HG03571 (cell line): ENCODE results near the gene ROR1.

ENCODE experiments used
- ATAC-seq: cut with Tn5 transposase; IDR thresholded peaks from one replicate; pipeline ENCODE4 v1.9.1; 2021; ENCODE audit not compliant: unreplicated experiment

The ROR1 gene

DNA sequence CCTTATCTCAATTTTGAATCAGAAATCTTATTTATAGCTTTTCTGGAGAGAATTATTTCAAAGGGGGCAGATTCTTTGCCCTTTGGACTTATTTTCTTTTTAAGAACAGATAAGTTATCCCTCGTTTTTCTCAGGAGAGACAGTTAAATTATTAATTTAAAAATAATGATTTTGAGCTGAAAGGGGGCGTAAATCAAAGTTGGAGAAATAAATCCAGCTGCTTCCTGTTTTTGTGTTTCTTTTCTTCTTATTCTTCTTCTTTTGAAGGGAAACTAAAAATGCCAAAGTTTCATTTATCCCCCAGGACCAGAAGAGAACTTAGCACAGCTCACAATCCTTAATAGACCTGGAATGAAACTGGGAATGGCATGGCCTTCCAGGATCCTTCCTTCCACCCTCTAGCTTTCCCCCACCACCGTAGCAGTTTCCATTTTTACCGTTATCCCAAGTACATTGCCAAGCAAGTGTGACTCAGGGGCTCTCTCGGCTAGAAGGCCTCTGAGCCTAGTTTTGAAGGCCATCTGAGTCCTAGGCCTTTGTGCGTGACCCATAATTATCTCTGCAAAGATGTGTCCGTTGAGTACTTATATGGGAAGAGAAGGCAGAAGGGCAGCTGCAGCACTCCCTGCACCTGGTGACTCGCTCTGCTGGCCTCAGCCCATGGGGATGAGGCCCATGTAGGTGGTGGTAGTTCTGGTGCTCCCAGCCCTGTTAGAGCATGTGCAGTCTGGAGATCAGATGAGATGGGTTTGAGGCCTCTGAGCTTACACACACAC lies 181.7 kb downstream of the ROR1 start:
- no peak for ATAC-seq

DNA sequence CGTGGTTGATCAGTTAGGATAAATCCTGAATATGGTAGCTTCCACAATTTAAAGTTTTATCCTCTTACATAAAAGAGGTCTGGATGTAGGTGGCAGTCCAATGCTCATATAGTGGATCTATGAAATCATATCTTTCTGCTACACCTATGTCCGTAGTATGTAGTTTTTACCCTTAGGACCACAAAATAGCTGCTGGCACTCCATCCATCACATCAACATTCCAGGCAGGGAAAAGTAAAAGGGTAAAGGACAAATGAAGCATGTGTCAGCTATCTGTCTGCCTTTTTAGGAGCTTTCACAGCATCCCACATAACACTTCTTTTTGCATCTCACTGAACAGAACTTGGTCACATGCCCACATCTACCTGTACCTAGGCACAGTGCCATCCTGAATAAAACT lies 184.7 kb downstream of the ROR1 start:
- no peak for ATAC-seq

DNA sequence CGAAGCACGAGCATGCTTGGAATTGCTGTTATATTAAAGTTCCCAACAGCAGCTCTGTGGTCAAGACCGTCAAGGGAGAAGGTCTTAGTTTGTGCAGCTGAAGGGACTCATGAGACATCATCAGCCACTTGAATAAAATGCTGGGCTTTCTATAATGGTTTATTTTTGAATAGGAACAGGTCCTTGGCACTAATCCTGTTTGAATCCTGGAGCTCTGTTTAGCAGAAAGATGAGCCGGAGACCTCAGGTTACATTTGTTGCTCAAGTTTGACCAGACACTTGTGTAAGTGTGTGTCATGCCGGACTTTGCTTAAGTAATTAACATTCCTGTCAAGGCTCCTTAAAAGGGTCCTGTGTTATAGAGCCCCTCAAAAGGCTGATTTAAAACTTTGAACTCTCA lies 186.5 kb downstream of the ROR1 start:
- no peak for ATAC-seq

DNA sequence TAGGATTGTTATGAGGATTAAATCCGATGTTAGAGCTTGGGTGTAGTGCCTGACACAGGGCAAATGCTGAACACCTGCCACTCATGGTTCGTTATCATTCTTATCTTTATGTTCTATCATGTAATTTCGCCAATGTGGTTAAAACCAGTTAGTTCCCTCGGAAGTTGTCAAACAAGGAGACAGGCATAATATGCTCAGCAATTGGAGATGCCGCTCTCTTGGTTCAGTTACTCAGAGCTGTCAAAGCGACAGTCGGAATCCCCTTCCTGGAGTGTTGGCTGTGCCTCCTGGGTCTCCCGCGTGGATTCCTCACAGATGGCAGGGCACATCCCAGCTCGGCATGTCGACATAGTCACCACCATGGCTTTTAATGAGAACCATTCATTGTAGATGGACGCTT lies 192.2 kb downstream of the ROR1 start:
- no peak for ATAC-seq

DNA sequence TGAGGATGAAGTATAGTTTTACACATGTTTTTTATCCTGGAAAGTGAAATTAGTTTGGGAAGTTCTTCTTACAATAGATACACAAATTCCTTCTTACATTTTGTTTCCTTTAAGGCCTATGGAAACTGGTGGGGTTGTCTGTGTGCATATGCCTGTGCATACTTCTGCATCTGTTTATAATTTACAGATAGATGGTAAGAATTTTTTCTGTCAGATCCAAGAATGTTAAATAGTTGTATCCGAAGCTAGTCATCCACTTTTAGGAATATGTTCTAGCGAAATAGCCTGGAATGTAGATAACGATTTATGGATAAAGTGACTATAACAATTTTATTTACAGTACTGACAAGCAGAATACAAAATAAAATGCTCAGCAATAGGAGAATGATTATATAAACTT lies 194.1 kb downstream of the ROR1 start:
- no peak for ATAC-seq

DNA sequence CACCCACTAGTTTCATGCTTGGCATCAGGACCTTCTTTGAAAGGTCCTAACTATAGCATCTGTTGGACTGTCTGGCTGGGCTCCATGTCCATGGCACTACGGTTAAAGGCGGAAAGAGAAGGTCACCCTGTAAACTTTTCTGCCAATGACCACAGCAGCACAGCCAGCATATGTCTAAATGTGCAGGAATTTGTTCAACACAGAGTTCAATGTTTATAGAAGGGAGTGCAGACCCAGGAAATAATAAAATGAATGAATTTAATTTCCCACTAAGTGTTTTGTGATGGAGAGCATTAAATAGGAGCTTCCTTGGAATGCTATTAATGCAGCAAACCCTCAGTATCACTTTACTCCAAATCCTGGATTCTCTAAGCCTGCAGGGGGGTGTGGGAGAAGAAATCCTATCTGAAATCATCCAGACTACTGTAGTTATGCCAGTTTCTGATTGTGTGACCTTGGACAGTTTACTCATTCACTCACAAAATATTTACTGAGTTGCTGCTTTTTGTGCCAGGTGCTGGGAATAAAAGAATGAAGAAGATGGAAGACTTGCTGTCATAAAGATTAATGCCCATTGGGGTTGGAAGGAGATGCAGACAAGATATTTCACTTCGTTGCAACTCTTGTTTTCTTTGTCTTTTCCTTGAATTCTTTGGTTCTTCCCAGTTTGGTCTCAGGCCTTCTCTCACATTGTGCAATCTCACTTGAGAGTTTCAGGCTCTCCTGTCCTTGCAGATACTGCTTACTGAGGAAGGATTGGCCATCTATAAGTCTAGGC lies 195.0 kb downstream of the ROR1 start:
- no peak for ATAC-seq

DNA sequence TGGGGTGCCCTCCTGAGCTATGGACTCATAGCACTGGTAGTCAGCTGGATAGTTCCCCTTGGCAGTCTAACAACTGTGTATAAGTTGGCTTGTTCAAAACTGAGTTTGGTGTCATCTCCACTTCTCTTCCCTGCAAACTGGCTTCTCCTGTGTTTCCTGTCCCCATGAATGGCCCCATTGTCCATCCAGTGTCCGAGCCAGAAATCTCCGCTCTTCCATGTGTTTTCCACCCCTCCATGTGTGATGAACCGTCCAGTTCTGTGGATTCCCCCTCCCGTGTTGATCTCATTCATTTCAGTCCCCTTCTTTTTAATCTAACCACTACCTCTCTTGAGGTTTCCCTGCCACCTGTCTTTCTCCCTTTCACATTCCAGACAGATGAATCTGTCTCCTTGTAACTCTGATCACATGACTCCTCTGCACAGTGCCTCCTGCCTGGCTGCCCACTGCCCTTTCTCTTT lies 195.7 kb downstream of the ROR1 start:
- ATAC-seq, result no peak

DNA sequence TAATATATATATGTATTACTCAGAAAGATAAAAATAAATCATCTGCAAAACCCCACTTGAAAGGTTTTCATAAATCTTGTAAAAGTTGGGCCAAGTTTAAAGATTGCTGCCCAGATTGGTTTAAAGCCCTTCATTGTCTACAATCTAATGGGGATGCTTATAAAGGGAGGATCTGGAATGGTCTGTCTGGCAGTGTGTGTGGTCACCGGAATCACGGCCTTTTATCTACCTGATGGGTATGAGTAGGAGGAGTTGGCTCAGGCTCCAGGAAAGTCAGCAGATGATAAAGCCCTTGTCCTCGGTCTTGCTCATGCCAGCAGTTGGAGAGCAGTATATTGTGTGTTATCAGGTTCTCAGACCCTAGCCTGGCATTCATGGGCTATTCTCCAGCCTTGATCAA lies 197.7 kb downstream of the ROR1 start:
- no peak for ATAC-seq

DNA sequence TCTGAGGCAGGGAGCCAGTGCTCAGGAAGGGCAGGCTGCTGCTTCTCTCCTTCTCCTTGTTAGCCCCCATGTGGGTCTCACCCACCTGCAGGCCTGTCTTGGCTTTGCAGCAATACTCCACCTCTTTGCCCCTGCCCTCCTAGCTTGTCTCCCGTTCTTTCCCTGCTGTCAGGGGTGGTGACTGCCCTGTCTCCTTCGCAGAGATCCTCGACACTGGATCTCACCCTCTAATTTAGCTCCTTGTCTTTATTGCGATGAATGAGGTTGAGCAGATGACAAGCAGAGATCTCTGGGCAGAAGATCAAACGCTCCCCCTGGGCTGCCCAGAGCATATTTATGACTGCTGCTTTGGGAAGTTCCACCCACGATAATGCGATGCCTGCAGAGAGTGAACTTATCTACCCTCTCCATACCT lies 199.2 kb downstream of the ROR1 start:
- ATAC-seq, result no peak

DNA sequence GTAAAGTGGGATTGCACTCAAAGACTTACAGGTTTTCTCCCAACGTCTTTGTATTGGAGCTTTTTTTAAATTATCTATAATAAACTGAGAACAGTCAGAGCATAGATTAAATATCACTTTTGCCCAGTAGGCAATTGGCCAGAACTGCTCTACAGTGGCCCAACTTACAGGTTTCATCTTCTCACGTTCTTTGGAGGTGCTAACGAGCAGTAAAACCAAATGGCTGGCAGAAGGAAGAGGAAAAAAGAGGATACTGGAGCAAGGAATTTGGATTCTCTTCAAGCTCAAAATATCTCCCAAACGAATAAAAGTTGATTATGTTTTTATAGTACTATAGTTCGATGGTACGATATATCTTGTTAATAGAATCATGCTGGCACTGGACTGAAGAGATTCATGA lies 201.1 kb downstream of the ROR1 start:
- ATAC-seq, result no peak

DNA sequence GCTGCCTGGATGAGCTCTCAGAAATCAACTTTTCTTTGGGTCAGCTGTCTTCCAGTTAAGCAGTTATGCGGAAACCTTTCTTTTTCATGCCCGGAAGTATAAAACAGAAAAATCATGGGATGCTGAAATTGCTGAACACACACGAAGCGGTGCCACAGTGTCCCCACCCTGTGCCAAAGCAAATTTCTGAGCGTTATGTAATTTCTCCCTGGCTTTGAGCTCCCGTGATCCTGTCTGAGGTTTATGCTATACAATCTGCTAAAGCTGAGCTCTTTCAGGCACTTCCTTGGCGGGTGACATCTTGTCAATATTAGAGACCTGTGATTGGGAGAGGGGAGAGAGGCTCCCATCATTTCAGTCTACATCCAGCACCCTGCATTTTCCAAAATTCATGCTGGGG lies 201.7 kb downstream of the ROR1 start:
- ATAC-seq, result no peak

DNA sequence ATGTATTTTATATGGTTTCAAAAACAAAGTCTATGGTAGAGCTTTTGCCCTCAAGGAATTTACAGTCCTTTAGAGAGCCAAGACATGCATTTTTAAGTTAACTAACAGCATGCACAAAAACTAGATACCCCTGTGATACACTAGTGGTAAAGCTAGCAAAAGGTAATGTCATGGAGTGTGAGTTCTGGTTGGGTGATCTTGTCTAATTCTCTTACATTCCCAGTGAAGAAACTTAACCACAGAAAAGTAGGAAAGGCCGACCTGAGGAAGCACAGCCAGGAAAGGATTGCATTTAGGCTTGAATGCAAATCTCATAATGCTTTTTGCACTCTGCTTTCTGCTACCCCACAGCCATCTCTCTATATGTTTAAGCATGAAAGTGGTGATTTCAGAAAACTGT lies 202.2 kb downstream of the ROR1 start:
- ATAC-seq, result no peak

DNA sequence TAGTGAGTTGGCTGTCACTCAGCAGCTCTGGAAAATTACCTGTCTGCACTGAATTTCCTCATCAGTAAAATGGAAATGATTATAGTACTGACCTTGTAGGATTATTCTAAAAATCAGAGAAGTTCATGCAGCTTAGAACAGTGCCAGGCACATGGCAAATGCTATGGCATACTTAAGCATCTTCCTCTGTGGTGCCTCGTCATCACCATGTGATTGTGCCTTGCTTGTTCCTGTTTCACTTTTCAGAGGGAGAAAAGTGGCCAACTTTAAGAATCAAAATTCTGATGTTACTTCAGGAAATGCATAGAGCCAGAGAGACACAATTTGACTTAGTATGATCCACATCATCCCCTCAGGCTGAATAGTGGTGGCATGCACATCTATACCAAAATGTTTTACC lies 203.6 kb downstream of the ROR1 start:
- ATAC-seq, result no peak

DNA sequence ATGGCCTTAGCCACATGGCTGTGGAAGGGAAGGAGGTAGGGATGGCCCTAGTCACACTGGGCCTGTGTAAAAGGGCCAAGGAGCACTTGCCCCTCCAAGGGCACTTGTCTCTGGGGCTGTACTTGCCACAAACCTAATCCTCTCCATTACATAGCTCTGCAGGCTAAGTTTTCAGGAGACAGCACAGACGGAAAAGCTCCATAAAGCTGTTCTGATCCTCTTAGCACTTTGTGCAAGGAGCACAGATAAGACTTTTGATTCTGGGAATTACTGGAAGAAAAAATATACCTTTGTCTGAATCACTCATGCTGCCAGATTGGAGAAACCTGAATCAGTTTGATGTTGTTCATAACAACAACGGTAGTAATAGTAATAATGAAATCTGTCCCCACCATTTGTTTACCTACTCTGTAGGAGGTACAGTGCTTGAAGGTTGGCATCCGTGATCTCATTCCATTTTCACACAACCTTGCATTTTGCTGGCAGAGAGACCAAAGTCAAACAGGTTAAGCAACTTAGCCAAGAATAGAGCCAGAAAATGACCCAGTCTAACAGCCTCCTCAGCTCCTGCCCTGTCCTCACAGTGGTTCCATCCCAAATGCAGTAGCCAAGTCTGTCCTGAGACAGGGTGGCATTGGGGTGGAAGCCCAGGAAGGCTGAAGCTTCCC lies 207.1 kb downstream of the ROR1 start:
- ATAC-seq, result no peak

DNA sequence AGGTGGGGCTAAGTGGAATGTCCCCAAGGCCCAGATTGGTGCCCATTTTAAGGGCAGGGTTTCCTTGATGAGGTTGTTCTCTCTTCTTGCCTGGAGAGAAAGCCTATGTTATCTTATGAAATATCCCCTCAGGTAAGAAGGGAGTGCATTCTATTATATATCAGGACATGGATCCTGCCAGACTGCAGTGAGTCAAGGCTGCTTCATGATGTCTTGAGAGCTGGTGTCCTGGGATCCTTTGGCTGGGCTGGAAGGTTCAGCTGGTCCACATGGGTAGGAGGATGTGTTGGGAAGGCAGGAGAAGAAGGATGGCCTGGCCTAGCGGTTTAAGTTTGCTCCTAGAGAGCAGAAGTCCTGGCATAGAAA lies 207.6 kb downstream of the ROR1 start:
- no peak for ATAC-seq

DNA sequence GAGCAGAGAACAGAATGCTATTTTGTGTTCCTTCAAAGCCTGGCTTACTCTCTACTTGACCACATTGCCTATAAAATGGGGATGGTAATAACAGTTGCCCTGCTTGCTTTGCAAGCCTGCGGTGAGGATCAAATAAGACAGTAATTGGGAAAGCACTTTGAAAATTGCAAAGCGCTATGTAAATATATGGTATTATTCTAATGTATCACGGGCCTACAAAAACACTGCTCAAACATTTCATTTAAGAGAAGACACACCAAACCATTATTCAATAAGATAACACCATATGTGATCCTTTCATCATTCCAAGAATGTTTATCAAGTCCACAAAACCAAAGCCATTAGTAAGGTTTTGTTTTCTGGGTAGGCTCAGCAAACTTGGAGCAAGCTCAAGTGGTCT lies 208.4 kb downstream of the ROR1 start:
- ATAC-seq, result no peak

DNA sequence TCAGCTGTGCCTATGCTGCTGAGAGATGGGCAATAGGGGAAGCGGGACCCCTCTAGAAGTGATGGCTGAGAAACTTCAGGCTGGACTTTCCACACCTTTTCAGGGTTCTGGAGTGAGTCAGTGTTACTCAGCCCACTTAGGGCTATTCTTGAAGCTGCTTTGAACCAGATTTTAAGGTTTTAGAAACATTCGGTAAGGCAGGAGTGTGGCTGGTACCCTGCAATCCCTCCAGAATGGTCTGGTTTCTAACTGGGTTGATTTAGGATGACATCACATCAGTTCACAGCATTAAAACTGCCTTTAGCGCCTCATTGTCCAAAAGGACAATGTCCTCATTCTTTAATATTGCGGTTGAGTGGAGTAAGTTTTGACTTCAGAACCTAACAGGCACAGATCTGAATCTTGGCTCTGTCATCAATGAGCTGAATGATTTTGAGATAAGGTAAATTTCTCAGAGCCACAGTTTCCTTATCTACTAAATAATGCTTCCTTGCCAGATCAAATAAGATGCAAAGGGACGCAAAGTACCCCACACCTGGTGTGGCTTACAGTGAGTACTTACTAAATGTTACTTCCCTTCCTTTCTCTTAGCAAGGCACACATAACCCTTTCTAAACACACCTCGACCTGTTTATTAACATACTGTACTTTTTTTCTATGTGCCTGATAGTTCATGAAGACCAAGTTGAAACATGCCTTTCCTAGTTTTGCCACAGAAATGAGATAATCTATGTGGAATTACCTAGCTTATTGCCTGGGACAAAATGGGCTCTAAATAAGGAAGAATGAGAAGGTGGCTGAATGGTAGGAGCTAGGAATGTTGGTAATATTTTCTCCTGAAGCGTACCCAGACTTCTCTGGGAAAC lies 209.8 kb downstream of the ROR1 start:
- no peak for ATAC-seq

DNA sequence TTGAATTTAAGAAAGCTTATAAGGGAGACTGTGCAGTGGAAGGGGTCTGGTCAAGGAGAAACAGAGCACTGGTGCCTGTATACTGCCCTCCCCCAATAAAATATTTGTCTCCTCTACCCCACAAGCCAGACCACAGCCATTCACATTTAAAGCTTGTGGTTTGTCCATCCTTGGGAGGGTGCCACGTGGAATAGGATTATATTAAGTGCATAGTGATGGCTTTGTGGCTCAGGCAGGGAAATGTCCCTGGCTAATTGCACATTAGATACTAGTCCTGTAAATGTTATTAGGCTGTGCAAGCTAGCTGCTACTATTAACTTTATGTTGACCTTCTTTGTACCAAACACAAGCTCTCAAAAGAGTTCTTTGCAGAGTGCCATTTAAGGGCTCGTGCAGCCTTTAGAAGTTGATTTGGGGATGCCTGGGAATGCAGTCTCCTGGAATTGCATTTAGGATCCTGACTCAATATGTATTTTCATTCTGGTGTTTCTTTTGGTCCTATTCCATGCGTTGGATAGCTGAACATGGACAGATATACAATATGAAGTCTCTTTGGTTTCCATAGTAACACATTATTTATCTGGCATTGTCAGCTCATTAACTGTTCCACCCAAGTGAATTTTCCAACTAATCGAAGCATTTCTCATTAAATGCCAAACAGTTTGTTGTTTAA lies 210.6 kb downstream of the ROR1 start:
- no peak for ATAC-seq

DNA sequence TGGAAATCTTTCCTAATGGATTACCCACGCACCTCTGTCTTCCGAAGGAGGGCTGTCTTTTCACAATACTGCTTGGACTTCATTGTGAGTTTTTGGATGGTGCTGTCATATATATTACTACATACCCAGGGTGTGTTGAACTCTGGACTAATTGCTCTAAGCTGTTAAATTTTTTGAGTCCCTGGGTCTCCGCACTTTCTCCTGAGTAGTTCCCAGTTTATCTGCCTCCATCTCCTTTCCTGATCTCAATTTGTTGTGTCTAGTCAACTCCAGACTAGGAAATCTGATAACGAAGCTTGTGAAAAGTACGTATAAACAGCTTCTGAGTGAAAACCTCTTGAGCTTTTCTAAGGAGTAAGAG lies 211.1 kb downstream of the ROR1 start:
- ATAC-seq, result no peak

DNA sequence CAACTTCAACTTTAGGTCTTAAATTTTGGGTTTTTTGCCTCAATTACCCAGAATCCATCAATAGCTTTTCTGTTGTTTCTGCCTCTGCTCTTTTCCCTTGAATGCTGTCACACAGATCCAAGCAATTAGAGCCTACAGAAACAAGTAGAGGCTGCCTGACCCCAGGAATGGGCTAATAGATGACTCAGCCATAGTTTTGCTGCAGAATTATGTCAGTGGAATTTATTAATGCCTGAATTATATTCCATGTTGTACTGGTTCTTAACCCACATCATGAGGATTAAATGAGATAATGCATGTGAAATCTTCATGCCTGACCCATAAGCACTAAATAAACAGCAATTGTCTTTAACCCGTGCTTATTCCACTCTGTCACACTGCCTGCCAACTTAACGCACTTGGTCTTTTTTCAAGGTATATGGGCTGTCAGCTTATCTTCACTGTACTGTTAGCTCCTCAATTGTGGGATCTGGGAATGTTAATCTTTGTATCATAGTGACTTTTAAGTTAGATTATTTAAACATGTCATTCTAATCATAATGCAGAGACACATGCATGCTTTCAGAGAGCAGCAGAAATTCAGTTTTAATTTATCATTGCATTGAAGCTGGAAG lies 213.3 kb downstream of the ROR1 start:
- ATAC-seq, result no peak
